NCI-H446 (cell line): ENCODE results near the gene PITX2.
A peak's percentile ranks its signal among the peaks of the same experiment; 100 is the strongest.

Experiments
- DNase-seq, 2 experiments: peaks; one replicate each; lab custom pipeline; 2025; lab: John Stamatoyannopoulos, UW

PITX2 gene

GRCh38 chr4:110636171-110636679 lies 13.3 kb upstream of the PITX2 start:
- DNase-seq = no peak

GRCh38 chr4:110635163-110635865 lies 12.4 kb upstream of the PITX2 start:
- DNase-seq = no peak

- DNase-seq = no peak
These were observed 11.7 kb upstream of the PITX2 start for GRCh38 chr4:110634350-110635162.

- DNase-seq = no peak
These were observed 10.8 kb upstream of the PITX2 start for GRCh38 chr4:110633358-110634341.

DNA sequence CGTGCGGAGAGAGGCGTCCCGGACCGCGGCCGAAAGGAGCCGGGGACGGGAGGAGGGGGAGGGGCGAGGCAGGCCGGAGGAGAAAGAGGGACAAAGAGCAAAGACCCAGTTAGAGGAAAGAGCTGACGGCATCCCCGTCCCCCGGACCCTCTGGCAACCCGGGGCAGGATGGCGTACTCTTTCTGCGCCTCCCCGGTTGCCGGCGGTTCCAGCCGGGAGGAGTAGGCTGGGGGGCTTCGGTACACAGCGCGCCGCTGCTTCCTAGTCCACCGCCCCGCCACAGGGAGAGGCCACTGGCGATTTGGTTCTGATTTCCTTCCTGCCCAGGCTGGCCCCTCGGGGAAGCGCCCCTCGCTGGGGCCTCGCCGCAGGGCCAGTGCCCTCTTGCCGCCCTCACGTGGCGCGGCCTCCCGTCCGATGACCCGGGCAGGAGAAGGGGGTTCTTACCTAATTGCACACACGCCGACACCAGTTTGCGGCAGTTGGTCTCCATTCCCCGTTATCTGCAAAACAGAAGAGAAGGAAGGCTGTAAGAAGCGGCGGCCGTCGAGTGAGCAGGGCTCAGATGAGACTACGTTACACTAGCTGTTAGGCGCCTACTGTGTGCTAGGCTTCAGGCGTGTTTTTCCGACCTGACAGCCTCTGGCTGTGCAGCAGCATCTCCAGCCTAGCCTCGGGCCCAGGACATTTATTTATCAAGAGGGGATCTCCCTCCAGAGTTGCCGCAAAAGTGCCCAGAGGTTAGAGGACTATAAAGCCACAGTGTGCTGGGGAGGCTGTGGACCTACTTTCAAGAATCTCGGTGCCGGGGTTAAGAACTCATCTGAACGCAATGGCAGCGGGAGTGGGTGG lies 9.9 kb upstream of the PITX2 start:
- DNase-seq = no peak

DNA sequence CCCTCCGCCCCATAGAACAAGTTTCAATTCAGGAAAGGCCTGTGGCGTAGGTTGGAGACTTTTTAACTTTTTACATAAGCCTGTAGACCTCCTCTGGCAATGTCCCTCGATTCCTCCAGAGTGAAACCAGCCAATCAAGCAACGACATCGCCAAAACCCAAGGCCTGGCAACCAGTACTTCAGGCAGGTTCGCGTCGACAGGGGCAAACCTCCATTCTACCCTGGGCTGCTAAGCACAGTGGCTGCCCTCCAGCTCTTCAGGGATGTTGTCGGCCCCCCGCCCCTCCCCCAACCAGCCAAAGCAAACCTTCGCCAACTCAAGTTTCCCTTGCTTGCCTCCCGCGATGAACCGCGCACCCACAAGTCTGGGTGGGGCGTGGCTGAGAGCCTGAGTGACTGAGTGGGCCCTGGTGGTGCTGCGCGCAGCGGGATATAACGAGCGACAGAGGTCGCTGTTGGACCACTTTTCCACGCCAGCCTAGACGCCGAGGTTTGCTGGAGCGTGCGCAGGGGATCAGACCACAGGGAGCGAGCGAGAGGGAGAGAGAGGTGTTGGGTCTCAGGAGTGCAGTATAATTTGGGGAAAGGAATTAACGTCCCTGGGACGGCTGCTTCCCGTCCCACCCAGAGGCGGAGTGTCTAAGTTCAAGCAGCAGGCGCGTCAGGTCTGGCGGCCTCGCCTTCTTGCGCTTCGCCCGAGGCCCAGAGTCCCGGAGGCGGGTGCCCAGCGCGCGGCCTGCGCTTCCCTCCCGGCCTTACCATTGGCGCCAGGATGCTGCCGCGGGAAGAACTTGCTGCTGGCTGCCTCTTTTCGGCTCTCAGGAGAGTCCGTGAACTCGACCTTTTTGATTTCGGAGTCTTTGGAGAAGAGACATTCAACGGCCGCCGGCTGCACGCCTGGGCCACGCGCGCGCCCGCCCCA lies 9.0 kb upstream of the PITX2 start:
- DNase-seq = peak; percentile 88 to 91

GRCh38 chr4:110630688-110631402 lies 8.0 kb upstream of the PITX2 start:
- no peak for DNase-seq

- DNase-seq = no peak
These were observed 7.2 kb upstream of the PITX2 start for GRCh38 chr4:110629780-110630687.

DNA sequence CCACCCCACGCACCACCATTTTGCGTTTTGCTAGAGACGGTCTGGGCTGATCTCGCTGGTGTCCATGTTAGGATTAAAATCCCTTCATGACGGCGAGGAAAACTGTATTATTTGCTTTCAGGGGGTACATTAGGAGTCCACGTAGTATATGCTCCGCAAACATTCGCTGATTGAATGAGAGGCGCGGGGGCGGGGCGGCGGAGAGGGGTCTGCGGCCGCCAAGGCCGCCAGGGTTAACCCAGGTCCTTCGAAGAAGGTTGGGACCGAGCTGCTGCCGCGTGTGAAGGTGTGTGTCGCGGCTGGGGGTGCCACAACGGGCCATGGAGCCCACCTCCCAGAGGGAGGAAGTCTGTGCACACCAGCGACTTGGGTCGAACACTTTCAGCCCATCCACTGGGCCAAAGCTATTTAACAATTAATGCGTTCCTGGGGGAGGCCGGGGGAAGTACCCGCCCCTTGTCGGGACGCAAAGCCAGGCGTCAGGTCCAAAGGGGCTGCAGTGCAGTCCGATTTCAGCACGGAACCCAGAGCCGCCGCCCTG lies 6.4 kb upstream of the PITX2 start:
- no peak for DNase-seq

DNA sequence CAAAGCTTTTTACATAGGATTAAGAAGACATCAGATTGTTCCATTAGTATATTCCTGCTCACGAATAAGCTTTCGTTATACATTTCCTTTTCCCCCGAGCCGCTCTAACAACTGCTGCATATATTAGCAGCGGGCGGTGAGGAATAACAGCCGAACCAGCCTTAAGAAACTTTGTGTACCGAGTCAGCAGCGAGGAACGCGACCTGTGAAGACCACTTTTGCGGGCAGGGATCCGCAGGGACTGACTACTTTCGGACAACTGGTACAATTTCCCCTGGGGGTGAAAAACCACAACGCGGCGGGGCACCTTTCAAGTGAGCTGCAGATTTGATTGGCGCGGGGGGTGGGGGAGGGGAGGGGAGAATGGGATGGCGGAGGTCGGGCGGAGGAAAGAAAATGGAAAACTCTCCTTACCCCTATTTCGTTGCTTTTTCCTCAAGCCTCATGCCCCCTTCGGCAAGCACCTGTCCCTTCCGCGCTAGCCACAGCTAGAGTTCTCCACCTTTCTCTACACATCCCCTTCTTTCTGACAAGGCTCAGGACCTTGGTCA lies 5.9 kb upstream of the PITX2 start:
- no peak for DNase-seq

DNA sequence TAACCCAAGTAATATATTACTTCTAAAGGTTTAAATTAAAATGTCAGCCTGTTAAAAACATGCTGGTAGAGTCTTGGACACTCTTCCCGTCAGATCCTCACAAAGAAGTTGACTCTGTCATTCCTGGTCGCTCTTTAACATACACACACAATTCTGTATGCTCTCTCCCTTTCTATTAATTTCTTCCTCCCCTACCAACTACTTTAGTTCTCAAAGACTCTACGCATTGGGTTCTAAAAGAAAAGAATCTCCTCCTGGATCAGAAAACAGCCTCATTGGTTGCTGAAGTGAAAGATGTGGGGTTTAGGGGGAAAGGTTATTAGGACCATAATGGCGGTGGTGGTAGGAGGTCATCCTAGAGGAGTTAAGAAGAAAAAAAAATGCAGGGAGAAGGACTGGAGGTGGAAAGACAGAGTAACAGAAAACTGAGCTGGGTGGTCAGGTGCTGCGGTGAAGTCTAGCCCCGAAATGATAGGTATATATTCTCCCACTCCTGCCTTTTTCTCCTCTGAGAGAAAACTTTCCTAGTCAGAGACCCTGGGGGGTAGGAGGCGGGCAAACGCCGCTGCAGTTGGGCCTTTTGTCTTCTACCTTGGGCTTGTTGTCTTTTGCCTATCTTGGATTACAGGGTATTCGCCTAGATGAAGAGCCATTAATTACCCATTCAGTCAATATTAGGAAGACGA lies 5.2 kb upstream of the PITX2 start:
- no peak for DNase-seq

DNA sequence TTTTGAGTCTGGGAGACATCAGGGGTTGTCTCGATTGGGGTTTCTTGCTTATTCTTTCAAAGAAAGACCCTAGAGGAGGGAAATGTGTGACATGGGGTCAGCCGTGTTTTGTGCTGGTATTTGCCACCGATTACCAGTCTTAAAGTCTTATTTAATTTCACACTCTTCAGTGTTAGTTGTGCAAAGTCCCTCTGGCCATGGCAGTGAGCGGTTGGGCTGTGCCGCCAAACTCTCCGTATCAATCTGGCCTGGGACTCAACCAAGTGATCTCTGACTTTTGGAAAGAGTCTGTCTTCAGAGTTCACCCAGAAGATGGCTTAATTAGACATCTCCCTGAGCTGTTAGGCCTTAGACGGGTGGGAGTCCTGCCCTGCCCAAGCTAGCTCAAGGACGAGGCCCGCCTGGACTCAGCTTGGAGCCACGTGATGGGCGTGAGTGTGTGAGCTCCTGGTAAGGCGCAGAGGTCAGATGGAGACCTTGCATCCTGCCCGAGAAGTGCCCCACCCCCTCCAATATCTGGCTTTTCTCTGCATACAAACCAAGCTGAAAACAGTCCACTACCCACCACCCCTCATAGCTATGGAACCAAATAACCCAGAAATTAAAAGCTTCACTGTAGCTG lies 3.8 kb upstream of the PITX2 start:
- DNase-seq = no peak

GRCh38 chr4:110625576-110626257 lies 2.8 kb upstream of the PITX2 start:
- no peak for DNase-seq

DNA sequence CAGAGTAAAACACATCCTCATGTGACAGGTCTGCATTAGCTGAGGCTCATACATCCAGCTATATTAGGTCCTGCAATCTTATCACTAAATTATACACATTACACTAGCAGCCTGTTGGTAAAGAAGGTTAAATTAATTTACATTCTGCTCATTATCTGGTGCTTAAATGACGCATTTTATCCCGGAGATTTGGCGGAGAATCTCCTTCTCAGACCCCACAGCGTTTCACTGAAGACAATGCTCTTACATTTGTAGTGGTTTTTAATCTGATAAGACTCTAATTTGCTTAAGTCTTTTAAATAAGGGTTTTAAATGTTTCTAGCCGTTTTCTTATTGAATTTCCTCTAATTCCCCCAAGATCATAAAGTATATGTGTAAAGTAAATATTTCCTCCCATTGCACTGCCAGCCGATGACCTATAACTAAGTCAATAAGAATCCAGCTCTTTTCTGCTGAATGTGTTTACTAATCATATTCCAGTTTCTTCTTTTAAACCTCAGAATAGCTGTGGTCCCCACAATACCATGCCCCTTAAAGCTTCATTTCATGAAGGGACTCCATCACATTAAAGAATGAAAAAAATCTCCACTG lies 2.1 kb upstream of the PITX2 start:
- no peak for DNase-seq

DNA sequence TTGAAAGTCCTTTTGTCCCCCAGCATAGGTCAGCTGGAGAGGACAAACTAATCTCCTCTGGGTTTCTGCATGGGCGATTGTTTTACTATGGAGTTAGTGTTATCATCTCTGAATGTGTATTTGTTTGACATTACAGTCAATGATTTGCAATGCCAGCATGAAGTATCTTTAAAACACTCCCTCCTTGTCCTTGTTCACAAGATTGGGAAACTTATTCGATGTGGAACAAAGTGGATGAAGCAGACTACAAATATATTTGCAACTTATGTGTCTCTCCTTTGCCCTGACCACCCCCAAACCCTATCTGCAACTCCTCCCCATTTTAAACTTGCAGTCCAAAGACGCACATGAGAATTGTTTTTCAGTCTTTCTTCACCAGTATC lies 1.5 kb upstream of the PITX2 start:
- DNase-seq = no peak
